Stimulated activated CD8-positive, alpha-beta memory T cell treated with anti-CD3 and anti-CD28 coated beads, Interleukin-4, amount 100 ng/mL, for 4 hours (primary cell): ENCODE data around the gene LINGO4.
"Not testable (repeated sequence)": the region's sequence is repeated elsewhere in the genome, so short reads cannot be mapped to it uniquely, and the experiment has no call there.

ENCODE experiments used
- DNase-seq, 2 donors: peaks; one replicate each; pipeline ENCODE4 v3.0.0-alpha.2; 2020; ENCODE audit warnings: low read depth in 2 of 2, low spot score in 1 of 2

LINGO4 gene

DNA sequence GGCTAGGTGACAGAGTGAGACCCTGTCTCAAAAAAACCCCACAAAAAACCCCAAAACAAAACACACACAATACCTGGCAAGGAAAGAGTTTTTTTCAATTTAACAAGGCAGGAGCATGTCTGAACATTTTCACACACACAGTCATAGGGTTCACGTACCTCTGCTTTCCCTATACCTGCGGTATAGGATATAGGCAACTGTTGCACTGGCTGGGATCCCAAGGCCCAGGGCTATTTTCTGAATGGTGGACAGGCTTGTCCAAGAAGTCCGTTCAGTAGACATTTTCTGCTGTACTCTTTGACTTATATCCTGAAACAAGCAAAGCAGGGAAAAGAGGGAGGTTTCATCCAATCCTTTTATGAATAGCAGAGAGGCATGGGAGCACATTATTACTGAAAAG is 22.5 kb downstream of the LINGO4 start:
- no peak for DNase-seq

DNA sequence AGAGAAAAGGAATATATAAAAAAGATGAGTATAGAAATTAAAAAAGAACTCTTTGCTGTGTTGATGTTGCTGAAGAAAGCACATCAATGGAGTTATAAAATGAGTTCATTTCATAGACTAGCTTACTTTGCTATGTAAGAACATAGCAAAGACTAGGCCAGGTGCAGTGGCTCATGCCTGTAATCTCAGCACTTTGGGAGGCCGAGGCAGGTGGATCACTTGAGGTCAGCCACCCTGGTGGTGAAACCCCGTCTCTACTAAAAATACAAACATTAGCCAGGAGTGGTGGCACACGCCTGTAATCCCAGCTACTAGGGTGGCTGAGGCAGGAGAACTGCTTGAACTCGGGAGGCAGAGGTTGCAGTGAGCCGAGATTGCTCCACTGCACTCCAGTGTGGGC is 23.2 kb downstream of the LINGO4 start:
- DNase-seq, result not testable (repeated sequence)

DNA sequence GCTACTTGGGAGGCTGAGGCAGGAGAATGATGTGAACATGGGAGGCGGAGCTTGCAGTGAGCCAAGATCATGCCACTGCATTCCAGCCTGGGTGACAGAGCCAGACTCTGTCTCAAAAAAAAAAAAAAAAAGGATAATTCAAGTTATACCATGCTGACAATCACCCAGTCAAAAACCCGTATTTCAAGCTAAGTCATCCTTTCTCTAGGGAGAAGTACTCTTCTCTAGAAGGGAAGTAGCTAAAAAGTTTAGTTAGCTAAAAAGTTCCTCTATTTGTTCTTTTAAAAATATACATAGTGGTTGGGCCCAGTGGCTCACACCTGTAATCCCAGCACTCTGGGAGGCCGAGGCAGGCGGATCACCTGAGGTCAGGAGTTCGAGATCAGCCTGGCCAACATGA is 24.5 kb downstream of the LINGO4 start:
- DNase-seq, result not testable (repeated sequence)

DNA sequence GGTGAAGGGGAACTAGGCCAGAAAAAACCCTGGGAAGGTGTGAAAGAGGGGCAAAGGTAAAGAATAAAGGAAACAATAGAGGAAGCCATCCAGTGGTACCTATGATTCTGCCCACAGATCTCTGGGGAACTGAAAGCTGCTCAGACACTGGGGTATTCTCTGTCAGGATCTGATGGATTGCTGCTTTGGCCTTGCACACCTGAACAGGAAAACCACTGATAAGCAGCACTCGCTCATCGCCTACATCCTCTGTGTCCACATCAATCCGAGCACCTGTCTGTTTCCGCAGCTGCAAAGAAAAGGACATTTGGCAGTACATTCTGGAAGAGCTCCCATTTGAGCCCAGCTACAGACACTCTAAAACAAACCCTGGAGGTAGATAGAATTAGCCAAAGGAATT is 25.4 kb downstream of the LINGO4 start:
- DNase-seq, result no peak

DNA sequence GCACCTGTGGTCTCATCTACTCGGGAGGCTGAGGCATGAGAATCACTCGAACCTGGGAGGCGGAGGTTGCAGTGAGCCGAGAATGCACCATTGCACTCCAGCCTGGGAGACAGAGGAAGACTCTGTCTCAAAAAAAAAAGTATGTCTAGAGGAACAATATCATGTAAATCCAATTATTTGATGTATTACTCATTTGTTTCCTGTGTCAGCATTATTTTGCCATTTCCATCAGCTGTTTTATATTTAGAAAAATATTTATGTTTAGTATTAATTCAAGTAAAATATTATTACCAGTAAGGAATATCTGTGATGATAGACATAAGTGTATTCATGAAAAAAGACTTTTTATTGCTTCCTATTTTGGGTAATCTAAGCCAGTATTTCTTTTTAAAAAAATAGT is 27.9 kb downstream of the LINGO4 start:
- no peak for DNase-seq

DNA sequence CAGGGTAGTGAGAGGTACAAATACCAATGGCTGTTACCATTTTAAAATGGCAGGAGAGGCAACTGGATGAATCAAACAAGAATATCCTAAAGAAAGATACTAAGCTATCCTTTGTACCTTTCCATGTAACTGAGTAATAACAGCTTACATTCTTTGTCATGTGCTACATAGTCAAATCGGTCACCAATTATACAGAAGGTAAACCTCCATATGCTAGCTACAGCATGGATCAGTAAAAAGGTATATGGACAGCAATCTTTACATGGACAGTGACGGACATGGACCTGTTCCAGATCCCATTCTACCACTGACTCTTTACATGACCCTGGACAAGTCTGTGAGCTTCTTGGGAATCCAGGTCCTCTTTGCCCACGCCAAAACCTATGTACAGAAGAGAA is 28.6 kb downstream of the LINGO4 start:
- DNase-seq, result no peak

DNA sequence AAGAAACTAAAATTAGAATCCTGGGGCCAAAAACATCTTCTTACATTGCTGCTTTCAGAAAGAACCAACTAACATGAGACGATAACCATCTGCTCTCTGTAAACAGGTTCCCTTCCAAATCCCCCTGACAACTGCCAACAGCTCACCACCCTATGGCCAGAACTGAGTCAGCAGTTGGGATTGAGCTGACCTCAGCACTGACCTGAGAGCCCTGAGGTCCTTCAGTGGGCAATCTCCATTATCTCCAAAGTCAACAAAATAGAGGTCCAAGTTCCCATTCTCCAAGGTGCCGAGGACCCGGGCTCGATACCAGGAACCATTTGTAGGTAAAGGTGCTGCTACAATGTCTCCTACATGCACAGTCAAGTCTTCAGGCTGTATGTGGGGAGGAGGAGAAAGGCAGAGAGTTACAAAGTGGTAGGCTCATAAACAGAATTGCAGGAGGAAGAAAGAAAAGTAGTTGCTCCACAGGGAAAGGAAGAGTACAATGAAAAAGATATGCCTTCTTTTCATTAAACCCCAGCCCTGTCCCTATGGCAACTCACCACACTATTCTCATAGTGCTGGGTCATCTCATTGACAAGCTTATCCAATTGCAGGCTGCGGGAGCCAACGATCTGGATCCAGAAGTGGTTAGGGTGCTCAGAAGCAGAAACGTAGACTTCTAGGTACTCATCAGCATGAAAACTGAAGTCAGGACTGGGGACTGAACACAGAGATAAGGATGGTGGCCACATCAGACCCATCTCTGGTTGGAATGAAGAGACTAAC is 29.1 kb downstream of the LINGO4 start:
- DNase-seq, result no peak

DNA sequence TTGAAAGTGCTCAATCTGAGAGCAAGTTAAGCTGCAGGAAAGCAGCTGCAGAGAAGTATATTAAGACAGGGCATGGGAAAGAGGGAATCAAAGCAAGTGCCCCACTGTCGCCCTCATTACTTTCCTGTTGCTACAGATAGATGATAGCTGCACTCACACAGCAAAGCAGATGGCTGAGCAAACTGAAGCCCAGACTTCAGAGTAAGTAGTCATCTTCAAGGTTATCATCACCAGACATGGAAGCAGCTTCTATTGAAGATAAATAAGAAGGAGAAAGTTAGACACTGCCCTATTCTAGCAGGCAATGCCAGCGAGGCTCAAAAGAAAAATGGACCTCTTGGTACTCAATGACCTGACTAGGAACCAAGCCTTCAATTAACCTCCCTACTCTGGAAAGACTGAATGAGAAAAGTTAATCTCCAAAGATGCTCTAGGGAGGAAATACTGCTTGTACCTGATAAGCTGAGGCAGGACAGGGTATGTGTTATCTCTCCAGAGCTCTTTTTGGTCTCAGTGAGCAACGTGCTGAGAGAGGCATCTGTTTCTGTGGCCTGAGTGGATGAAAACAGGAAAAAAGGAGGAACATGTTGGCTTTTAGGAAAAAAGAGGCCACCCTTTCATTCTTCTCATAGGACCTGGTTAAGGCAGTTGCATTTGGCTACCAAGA is 30.8 kb downstream of the LINGO4 start:
- DNase-seq, result no peak

DNA sequence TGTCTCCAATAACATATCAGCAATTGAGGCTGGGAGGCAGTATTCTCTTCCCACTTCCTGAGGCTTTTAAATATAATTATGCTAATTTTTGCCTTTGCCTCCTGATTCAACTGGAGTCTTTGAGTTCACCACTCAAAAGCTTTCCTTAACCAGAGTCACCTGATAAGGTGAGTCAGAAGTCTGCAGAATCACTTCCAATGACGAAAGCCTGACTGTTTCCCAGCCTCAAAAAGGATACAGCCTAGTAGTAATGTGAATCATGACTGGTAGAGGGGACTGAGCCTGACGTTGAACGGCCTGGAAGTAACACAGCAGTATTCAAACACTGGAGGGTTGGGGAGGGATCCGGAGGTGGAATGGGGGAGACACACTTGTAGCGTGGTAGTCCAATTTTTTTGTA is 31.5 kb downstream of the LINGO4 start:
- no peak for DNase-seq

DNA sequence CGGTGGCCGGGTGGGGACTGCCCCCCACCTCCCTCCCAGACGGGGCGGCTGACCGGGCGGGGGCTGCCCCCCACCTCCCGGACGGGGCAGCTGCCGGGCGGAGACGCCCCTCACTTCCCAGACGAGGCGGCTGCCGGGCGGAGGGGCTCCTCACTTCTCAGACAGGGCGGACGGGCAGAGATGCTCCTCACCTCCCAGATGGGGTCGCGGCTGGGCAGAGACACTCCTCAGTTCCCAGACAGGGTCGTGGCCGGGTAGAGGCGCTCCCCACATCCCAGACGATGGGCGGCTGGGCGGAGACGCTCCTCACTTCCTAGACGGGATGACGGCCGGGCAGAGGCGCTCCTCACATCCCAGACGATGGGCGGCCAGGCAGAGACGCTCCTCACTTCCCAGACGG is 35.9 kb downstream of the LINGO4 start:
- not testable (repeated sequence) for DNase-seq

DNA sequence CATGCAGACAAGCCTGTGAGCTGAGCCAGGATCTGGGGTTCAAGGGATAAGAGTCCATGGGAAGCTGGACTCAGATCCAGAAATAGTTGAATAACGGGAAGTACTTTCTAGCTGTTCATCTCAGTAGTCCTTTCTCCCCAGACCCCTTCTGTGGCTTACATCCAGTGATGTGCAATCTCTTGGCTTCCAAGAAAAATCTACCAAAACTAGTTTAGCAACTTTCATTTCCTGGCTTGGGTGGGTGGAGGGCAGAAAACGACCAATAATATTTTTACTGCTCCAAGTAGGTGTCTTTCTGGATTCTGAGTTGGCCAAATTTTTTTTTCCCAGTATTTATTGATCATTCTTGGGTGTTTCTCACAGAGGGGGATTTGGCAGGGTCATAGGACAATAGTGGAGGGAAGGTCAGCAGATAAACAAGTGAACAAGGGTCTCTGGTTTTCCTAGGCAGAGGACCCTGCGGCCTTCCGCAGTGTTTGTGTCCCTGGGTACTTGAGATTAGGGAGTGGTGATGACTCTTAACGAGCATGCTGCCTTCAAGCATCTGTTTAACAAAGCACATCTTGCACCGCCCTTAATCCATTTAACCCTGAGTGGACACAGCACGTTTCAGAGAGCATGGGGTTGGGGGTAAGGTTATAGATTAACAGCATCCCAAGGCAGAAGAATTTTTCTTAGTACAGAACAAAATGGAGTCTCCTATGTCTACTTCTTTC is 36.7 kb downstream of the LINGO4 start:
- DNase-seq, result not testable (repeated sequence)

DNA sequence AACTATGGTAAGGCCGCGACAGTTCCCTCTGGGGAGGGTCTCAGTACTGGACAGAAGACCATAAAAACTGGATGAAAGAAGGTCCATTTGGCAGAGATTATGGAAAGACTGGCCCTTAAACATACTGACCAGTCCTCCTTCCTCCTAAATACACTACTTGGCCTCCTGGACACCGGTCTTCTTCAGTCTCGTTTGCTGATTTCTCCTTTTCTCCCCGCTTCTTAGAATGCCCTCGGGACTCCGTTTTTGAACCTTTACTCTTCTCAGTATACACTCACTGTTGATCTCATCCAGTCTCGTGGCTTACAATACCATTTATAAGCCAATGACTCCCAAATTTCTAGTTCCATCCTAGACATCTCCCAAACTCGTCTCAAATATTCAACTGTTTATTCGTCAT is 41.2 kb downstream of the LINGO4 start:
- DNase-seq, result no peak

DNA sequence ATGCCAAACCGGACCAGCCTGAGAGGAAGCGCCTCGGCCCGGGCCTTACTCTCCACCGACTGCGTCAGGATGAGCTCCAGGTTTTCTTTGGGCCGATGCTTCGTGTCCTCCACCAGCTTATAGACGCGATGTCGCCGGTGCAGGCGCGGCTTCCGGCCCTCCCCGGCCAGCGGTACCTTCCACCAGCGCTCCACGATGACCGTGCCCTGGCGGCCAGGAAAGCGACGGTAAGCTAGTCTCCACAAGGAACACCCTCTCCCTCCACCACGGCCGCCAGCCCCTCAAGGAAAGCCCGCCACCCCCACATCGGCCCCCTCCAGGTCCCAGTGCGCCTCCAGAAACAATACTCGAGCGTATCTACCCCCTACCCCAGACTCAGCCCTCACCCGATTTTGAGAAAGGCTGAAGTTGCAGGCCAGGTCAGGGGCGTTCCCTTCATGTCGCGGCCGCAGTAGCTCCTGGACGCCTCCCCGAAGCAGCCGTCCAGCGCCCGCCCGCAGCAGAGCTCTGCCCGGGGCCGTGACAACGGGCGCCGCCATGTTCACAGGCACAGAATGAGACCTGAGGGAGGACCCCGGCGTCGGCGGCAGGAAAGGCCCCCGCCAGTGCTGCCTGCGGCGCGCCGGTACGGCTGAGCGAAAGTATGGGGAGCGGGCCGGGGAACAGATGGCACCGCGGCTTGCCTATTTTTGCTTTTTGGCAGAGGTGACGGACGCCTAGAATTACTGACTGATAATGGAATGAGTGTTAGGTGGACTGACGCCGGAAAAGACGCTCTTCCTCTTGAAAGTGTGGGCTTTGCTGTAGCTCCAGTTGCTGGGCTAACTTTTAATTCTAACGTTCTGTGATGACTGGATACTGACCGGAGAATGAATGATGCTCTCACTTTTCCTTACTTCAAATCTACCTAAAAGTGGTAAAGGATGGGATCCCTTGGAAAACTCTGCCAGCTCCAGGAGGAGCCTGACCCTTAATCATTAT is 42.0 kb downstream of the LINGO4 start, which contains the start of gene MRPL9:
TSS of gene MRPL9 (minus strand) at position 556 of the 981 bp plus-strand sequence. CDS start at position 539, 17 bp downstream.
- peak; percentile 66 for DNase-seq

DNA sequence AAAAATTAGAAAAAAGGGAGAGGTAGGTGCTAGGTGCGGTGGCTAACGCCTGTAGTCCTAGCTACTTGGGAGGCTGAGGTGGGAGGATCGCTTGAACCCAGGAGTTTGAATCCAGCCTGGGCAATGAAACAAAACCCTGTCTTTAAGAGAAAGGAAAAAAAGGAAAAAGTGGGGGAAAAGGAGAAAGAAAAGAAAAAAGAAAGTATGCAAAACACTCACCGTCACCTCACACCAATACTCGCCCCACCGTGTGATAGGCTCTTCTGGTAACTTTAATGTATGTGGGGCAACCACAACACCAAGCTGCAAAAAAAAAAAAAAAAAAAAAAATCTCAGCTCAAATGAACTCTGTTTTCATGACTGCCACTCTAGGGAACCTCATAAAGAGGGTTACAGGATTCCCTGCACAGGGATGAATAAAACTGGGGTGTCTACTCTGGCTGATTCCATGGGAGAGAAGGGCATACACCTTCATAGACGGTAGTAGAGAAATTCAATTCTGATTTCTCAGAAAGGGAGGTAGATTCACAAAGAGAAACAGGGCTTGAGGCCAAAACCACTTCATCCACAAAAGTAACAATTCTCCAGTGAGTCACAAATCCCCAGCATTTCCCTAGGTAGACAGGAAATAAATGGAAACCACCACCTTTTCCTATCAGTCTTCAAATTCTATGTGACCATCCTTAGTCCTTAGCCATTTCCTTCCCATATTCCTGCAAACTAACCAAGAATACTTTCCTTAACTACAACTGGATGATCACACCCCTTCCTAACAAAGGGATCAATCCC is 44.4 kb downstream of the LINGO4 start:
- DNase-seq, result no peak

DNA sequence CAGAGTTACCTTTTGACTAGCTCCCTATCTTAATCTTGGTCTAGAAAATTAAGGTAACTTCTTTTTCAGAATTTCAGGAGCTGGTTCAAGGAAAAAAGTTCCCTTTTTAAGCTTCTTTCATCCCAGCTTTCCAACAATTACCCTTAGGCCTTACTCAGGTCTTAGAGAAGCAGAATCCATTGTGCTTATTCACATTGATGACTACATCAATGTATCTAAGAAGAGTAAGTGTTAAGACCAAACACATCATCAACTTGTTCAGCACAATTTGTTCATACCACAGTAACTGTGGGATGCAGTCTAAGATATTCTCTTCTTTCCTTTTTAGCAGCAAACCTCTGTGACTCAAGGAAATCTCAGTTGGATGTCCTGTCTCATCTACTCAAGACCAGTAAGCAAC is 46.0 kb downstream of the LINGO4 start:
- no peak for DNase-seq

DNA sequence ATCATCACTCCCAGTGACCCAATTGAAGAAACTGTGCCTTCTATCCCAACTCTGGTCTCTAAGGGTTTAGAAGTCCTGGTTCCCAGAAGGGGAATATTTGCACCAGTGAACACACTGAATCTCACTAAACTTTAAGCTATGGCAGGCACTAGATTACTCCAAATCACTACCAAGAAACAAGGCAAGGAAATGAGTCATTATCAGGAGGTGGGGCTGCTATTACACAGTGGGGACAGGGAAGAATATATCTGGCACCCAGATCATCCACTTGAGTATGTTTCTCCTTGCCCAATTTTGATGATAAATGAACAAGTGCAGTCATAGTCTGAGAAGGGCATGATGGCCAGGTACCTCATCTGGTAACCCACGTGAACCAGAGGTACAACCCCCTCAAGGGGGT is 48.9 kb downstream of the LINGO4 start:
- no peak for DNase-seq
